Rectal smooth muscle tissue (tissue), 1 donor: Measurements from ENCODE around the gene VASN.

Experiments
- H3K27ac ChIP-seq: one replicate; pipeline ENCODE4 v1.7.0; 2013; ENCODE audit warnings: low read depth, low read length, inconsistent platforms
- H3K27me3 ChIP-seq: one replicate; pipeline ENCODE4 v1.7.0; 2013; ENCODE audit warnings: low read length; ENCODE audit not compliant: control insufficient read depth, insufficient read depth
- H3K36me3 ChIP-seq: one replicate; pipeline ENCODE4 v1.7.0; 2013; ENCODE audit warnings: low read length; ENCODE audit not compliant: control insufficient read depth, insufficient read depth
- H3K4me1 ChIP-seq: one replicate; pipeline ENCODE4 v1.7.0; 2013; ENCODE audit warnings: low read length; ENCODE audit not compliant: control insufficient read depth, insufficient read depth
- H3K4me3 ChIP-seq: one replicate; pipeline ENCODE4 v1.7.0; 2013; ENCODE audit warnings: low read length
- H3K9ac ChIP-seq: one replicate; pipeline ENCODE4 v1.7.0; 2013; ENCODE audit warnings: low read length

Gene VASN

DNA sequence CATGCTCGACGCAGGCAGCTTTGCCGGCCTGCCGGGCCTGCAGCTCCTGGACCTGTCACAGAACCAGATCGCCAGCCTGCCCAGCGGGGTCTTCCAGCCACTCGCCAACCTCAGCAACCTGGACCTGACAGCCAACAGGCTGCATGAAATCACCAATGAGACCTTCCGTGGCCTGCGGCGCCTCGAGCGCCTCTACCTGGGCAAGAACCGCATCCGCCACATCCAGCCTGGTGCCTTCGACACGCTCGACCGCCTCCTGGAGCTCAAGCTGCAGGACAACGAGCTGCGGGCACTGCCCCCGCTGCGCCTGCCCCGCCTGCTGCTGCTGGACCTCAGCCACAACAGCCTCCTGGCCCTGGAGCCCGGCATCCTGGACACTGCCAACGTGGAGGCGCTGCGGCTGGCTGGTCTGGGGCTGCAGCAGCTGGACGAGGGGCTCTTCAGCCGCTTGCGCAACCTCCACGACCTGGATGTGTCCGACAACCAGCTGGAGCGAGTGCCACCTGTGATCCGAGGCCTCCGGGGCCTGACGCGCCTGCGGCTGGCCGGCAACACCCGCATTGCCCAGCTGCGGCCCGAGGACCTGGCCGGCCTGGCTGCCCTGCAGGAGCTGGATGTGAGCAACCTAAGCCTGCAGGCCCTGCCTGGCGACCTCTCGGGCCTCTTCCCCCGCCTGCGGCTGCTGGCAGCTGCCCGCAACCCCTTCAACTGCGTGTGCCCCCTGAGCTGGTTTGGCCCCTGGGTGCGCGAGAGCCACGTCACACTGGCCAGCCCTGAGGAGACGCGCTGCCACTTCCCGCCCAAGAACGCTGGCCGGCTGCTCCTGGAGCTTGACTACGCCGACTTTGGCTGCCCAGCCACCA is 9.7 kb downstream of the VASN start:
- H3K36me3 ChIP-seq: no peaks in the 10 kb centered on the region
- peaks cover 20% of the 10 kb centered on the region for H3K4me1 ChIP-seq
- H3K9ac ChIP-seq: no peak overlapping the region
- H3K27ac ChIP-seq: no peak overlapping the region
- H3K4me3 ChIP-seq: no peak overlapping the region
- H3K27me3 ChIP-seq: no peaks in the 10 kb centered on the region

DNA sequence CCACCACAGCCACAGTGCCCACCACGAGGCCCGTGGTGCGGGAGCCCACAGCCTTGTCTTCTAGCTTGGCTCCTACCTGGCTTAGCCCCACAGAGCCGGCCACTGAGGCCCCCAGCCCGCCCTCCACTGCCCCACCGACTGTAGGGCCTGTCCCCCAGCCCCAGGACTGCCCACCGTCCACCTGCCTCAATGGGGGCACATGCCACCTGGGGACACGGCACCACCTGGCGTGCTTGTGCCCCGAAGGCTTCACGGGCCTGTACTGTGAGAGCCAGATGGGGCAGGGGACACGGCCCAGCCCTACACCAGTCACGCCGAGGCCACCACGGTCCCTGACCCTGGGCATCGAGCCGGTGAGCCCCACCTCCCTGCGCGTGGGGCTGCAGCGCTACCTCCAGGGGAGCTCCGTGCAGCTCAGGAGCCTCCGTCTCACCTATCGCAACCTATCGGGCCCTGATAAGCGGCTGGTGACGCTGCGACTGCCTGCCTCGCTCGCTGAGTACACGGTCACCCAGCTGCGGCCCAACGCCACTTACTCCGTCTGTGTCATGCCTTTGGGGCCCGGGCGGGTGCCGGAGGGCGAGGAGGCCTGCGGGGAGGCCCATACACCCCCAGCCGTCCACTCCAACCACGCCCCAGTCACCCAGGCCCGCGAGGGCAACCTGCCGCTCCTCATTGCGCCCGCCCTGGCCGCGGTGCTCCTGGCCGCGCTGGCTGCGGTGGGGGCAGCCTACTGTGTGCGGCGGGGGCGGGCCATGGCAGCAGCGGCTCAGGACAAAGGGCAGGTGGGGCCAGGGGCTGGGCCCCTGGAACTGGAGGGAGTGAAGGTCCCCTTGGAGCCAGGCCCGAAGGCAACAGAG is 10.5 kb downstream of the VASN start:
- Histone ChIP-seq H3K4me1 (peaks cover 12% of the 10 kb centered on the region), H3K27ac (no peak overlapping the region), H3K4me3 (no peak overlapping the region), H3K36me3 (peaks cover 5% of the 10 kb centered on the region), H3K9ac (no peak overlapping the region), H3K27me3 (no peaks in the 10 kb centered on the region)

DNA sequence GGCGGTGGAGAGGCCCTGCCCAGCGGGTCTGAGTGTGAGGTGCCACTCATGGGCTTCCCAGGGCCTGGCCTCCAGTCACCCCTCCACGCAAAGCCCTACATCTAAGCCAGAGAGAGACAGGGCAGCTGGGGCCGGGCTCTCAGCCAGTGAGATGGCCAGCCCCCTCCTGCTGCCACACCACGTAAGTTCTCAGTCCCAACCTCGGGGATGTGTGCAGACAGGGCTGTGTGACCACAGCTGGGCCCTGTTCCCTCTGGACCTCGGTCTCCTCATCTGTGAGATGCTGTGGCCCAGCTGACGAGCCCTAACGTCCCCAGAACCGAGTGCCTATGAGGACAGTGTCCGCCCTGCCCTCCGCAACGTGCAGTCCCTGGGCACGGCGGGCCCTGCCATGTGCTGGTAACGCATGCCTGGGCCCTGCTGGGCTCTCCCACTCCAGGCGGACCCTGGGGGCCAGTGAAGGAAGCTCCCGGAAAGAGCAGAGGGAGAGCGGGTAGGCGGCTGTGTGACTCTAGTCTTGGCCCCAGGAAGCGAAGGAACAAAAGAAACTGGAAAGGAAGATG is 11.2 kb downstream of the VASN start:
- Histone ChIP-seq H3K4me1 (peaks cover 7% of the 10 kb centered on the region), H3K27me3 (no peaks in the 10 kb centered on the region), H3K9ac (no peak overlapping the region), H3K4me3 (no peak overlapping the region), H3K27ac (no peak overlapping the region), H3K36me3 (peaks cover 7% of the 10 kb centered on the region)

DNA sequence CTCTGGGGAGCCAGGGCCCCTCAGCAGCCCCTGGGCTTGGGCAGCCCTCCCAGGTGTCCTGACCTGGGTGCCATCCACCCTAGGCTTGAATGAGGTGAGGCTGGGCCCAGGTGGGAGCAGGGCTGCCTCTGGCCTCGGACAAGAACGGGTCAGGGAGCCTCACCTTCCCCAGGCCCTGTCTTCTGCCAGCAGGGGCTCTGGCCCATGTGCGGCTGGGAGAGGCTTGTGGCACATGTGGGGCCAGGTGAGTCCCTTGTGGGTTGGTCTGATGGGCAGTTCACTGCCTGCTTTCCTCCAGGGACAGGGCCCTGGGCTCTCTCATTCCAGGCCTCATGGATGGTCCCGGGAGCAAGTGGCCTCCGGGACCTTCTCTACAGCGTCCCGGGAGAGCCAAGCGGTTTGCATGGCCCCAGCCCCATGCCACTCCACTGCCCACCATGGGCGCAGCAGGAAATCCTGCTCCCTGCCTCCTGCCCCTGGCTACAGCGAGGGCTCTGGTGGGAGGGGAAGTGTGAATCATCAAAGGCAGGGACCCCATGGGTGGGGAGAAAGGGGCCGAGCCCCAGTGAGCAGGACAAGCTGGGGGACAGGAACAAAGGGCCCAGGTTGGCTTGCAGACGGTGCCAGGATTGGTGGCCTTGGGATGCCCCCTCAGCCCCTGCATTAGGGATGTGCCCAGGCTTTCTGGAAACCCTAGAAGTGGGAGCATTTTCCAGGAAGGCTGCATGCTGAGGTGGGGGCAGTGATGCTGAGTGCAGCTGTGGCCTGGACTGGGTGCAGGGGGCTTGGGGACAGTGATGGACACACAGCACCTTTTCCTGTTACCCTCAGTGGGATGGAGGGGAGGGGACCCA is 12.2 kb downstream of the VASN start:
- Histone ChIP-seq H3K4me3 (no peak overlapping the region), H3K27ac (no peak overlapping the region), H3K4me1 (peaks cover 4% of the 10 kb centered on the region), H3K9ac (no peak overlapping the region), H3K36me3 (peaks cover 7% of the 10 kb centered on the region), H3K27me3 (no peaks in the 10 kb centered on the region)

DNA sequence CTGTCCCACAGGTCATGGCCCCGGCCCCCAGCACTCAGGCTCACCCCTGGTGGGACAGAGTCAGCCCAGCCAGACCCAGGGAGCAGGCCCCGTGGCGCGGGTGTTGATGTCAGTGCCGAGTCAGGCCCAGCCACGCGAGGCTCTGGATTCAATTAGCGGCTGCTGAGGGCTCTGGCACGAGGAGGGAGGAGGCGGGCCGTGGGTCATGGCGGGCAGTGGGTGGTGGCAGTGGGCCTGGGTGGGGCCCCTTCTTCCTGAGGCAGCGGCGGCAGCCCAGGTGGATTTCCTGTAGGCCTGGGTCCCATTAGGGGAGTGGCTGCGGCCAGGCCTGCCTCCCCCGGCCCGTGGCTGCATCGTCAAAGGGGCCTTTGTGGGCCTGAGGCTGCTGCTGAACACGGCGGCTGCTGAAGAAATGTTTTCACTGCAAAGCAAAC is 12.9 kb downstream of the VASN start:
- H3K9ac ChIP-seq: no peak overlapping the region
- H3K4me1 ChIP-seq: peaks cover 4% of the 10 kb centered on the region
- H3K36me3 ChIP-seq: peaks cover 7% of the 10 kb centered on the region
- H3K27me3 ChIP-seq: no peaks in the 10 kb centered on the region
- no peak overlapping the region for H3K4me3 ChIP-seq
- no peak overlapping the region for H3K27ac ChIP-seq

DNA sequence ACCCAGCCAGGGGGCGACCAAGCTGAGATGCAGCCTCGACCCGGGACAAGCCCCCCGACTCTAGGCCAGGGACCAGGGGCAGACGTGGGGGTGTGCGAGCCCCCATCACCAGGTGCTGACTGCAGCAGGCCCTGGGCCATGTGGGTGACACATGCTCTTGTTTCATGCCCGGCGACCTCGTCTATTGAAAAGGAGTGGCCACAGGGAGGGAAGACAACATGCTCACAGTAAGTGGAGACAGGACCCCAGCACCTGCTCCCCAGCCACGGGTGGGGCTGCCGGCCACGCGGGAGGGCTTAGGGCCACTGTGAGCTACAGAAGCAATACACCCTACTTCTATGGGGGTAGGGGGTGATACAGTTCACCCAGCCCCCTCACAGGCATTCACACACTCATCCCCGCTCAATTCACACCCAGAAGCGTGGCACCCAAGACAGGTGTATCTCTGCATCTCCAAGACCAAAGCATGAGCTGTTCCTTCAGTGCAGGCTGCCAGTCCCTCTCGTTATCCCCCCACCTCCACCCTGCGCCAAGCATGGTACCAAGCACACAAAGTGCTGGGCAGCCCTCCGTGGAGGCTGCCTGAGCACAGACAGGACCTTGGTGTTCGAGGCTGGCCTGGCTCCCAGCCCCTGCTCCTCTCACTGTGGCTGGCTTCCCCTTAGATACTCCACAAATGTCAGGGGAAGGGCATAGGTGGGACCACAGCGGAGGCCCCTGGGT is 13.6 kb downstream of the VASN start:
- peaks cover 7% of the 10 kb centered on the region for H3K36me3 ChIP-seq
- H3K27me3 ChIP-seq: no peaks in the 10 kb centered on the region
- no peak overlapping the region for H3K9ac ChIP-seq
- peaks cover 4% of the 10 kb centered on the region for H3K4me1 ChIP-seq
- H3K27ac ChIP-seq: no peak overlapping the region
- H3K4me3 ChIP-seq: no peak overlapping the region

DNA sequence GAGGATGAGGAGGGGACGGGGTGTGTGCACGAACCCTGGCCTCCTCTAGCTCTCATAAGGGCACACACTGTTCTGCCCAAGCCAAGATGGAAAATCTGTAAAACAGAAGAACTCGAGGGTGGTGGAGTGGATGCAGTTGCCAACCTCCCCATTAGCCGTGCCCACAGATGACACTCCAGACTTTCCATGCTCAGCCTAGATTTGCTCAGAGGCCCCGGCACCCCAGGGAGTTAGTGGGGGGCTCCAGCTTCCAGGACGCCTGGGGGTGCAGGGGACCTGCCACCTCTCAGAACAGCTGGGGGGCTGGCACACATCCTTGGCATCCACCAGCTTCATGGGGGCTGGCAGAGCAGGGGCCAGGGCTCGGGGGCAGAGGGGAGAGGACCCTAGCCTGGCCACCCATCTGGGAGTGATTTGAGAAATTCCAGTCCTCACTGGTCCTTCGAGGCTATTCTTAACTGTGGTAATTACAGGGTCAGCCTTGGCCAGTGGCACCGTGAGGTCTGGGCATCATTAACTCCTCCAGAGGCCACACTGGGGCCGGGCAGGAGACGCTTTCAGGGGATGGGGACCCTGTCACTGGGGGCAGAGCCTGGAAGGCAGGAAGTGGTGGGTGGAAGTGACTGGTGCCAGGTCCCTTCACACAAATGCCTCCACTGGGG is 14.3 kb downstream of the VASN start:
- H3K27me3 ChIP-seq: no peaks in the 10 kb centered on the region
- H3K36me3 ChIP-seq: peaks cover 12% of the 10 kb centered on the region
- H3K4me3 ChIP-seq: no peak overlapping the region
- H3K9ac ChIP-seq: no peak overlapping the region
- no peaks in the 10 kb centered on the region for H3K4me1 ChIP-seq
- no peak overlapping the region for H3K27ac ChIP-seq

DNA sequence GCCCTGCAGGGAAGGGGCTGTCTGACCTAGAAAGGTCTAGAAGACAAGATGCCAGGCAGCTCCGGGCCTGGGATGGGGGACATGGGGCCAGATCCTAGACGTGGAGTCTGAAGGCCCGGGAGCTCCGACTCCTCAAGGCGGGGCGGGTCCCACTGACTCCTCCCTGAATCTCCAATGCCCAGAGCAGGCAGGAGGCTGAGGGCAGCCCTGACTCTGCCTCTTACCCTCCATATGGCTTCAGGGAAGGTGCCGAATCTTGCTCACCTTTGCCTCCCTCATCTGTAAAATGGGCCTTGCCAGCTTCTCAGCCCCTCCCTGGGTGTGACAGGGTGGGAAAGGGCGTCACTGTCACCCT is 14.8 kb downstream of the VASN start:
- Histone ChIP-seq H3K27ac (no peak overlapping the region), H3K27me3 (no peaks in the 10 kb centered on the region), H3K4me1 (no peaks in the 10 kb centered on the region), H3K36me3 (peaks cover 13% of the 10 kb centered on the region), H3K4me3 (no peak overlapping the region), H3K9ac (no peak overlapping the region)

DNA sequence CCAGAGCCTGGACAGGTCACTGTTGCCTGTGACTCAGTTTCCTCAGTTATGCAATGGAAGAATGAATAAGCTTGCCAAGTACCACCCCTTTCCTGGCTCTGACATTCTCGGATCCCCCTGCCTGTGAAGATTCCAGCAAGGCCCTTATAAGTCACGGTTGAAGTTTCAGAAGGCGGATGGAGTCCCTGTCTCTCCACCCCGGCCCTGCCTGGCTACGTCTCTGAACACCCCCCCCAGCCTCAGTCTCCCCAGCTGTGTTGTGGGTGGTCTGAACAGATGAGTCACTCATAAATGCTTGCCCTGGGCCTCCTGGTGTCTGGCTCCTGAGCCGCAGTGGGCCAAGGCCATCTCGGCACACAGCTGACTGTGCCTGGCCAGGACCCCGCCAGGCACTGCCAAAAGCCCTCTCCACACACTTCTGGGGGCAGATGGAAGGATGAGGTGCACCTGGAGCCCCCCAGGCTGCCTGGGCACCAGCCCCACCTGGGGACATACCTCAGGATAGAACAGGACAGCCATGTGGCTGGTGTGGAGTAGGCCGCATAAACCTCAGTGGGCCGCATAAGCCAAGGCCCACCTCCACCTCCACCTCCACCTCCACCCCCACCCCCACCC is 15.4 kb downstream of the VASN start:
- H3K4me3 ChIP-seq: no peak overlapping the region
- no peak overlapping the region for H3K27ac ChIP-seq
- H3K36me3 ChIP-seq: peaks cover 13% of the 10 kb centered on the region
- H3K9ac ChIP-seq: no peak overlapping the region
- no peaks in the 10 kb centered on the region for H3K4me1 ChIP-seq
- H3K27me3 ChIP-seq: no peaks in the 10 kb centered on the region

DNA sequence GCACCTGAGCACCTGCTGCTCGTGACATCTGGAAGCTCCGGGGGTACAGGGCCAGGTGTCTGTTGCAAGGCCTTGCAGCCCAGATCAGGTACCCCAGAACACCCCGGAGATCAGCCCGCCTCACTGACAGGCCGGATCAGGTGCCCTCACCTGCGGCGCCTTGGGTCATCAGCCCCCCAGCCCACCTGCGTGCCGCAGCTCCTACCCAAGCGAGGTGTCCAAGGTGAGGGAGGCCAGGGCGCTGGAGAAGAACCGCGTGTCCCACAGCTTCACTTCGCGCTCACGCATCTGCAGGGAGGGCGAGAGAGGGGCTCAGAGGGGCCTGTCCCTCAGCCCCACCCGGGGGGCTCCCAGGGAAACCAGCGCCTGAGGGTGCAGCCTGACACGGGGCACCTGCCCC is 16.1 kb downstream of the VASN start:
- H3K4me3 ChIP-seq: no peak overlapping the region
- no peak overlapping the region for H3K9ac ChIP-seq
- peaks cover 6% of the 10 kb centered on the region for H3K4me1 ChIP-seq
- no peaks in the 10 kb centered on the region for H3K27me3 ChIP-seq
- no peak overlapping the region for H3K27ac ChIP-seq
- peaks cover 13% of the 10 kb centered on the region for H3K36me3 ChIP-seq
